ENCODE measurements around the gene FXYD2. TPM values are rescaled to one million over a fixed set of nuclear protein-coding genes. Genes with fewer than 3 reads are reported as not detected.

Gene FXYD2
- total RNA-seq, 1 experiment from 2014 or later, result not detected

DNA sequence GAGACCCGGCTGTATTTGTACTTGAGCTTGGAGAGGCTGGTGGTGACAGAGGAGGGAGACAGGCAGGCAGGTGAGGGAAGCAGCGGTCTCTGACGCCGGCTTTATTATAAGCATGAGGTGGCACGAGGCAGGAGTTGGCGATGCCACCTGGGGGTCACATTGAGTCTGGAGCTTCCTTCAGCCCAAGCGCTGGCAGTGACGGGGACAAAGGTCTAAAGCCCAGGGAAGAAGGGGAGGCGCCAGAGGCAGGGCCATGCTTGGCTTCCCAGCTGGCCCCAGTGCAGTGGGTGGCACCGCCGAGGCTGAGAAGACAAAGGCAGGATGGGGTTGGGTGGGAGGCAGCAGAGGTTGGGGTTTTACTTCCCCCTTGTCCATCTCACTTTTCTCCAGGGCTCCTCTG lies 4.5 kb downstream of the FXYD2 start:
- intact Hi-C loops (cut with micrococcal nuclease), result no loop called here
- DNase-seq (no peak), ATAC-seq (no peak)
- Histone ChIP-seq H3K27me3 (ENCODE audit: low read length) (peaks cover 37% of the 10 kb centered on the region), H3K9ac (ENCODE audit: low read length) (no peak overlapping the region), H2AFZ (ENCODE audit: low read length) (no peak overlapping the region), H3K36me3 (ENCODE audit: low read depth, low read length) (no peaks in the 10 kb centered on the region), H3K4me1 (ENCODE audit: insufficient read depth, low read length) (peaks cover 14% of the 10 kb centered on the region), H3F3A (ENCODE audit: low read length, unreplicated experiment) (no peaks in the 10 kb centered on the region), H3K4me2 (ENCODE audit: low read length) (no peak overlapping the region), H3K9me2 (replicated peaks; ENCODE audit: low read length) (no peaks in the 10 kb centered on the region), H4K20me1 (ENCODE audit: low read length) (no peaks in the 10 kb centered on the region), H3K4me3 (ENCODE audit: low read length) (no peak overlapping the region), H3K79me2 (ENCODE audit: low read length) (no peaks in the 10 kb centered on the region), H3K9me3 (ENCODE audit: low read length) (no peaks in the 10 kb centered on the region), H3K27ac (ENCODE audit: low read length) (no peak overlapping the region)
- ChIA-PET POLR2A (ENCODE audit: unreplicated experiment) (no interaction called here), CTCF (no interaction called here)
- TF ChIP-seq EZH2 (IDR thresholded peaks at IDR 0.05; ENCODE audit: low read length, unreplicated experiment) (no peak), EZH2phosphoT487 (IDR thresholded peaks at IDR 0.05; ENCODE audit: borderline replicate concordance, low read length) (no peak), CTCF (conservative IDR thresholded peaks at IDR 0.05; ENCODE audit: low read depth, low read length) (no peak)
- BruUV-seq (replicated peaks), result no TSS peak

- ChIA-PET POLR2A (ENCODE audit: unreplicated experiment) (no interaction called here), CTCF (interaction anchor here (0.6 to 1.0 kb wide), 2 partner anchors 12 to 127 kb away, joined by 3 to 8 read pairs; no protein-coding TSS in a partner anchor)
- H2AFZ ChIP-seq (ENCODE audit: low read length), result no peak overlapping the region
- H3K27ac ChIP-seq (ENCODE audit: low read length), result no peak overlapping the region
- no peaks in the 10 kb centered on the region for H3K9me2 ChIP-seq (replicated peaks; ENCODE audit: low read length)
- H3F3A ChIP-seq (ENCODE audit: low read length, unreplicated experiment), result no peaks in the 10 kb centered on the region
- TF ChIP-seq CTCF (conservative IDR thresholded peaks at IDR 0.05; ENCODE audit: low read depth, low read length) (peak; percentile 88), EZH2phosphoT487 (IDR thresholded peaks at IDR 0.05; ENCODE audit: borderline replicate concordance, low read length) (no peak)
- no peaks in the 10 kb centered on the region for H3K79me2 ChIP-seq (ENCODE audit: low read length)
- no peaks in the 10 kb centered on the region for H3K9me3 ChIP-seq (ENCODE audit: low read length)
- H3K4me3 ChIP-seq (ENCODE audit: low read length), result no peak overlapping the region
- BruUV-seq (replicated peaks), result no TSS peak
- DNase-seq (peak; percentile 86), ATAC-seq (peak; percentile 34; the same call in 1 of the 2 replicates)
- peaks cover 14% of the 10 kb centered on the region for H3K4me1 ChIP-seq (ENCODE audit: insufficient read depth, low read length)
- intact Hi-C loops (cut with micrococcal nuclease), result loop anchor here (5.0 kb wide), 2 partner anchors 392 to 582 kb away; no protein-coding TSS in a partner anchor
- peaks cover 30% of the 10 kb centered on the region for H3K27me3 ChIP-seq (ENCODE audit: low read length)
- H4K20me1 ChIP-seq (ENCODE audit: low read length), result no peaks in the 10 kb centered on the region
- H3K9ac ChIP-seq (ENCODE audit: low read length), result no peak overlapping the region
- H3K36me3 ChIP-seq (ENCODE audit: low read depth, low read length), result no peaks in the 10 kb centered on the region
- no peak overlapping the region for H3K4me2 ChIP-seq (ENCODE audit: low read length)
Measured at GRCh38 chr11:117819096-117820040, 5.2 kb downstream of the FXYD2 start.
